H9 (cell line): ENCODE results near the gene CCL20. TPM values are rescaled to one million over a fixed set of nuclear protein-coding genes. Genes with fewer than 3 reads are reported as not detected.

ENCODE experiments used
- DNase-seq: peaks from one replicate; pipeline ENCODE4 v3.0.0-alpha.2; 2017
- H2AFZ ChIP-seq: one replicate; pipeline ENCODE4 v1.6.1; 2013; ENCODE audit warnings: mild to moderate bottlenecking, low read length, control low read depth, moderate library complexity
- H2AK5ac ChIP-seq: 2 replicates; pipeline ENCODE4 v1.6.1; 2013; ENCODE audit warnings: low read length, control low read depth, mixed read lengths; ENCODE audit not compliant: insufficient read length
- H2BK120ac ChIP-seq: one replicate; pipeline ENCODE4 v1.6.1; 2013; ENCODE audit warnings: low read depth, mild to moderate bottlenecking, low read length, control low read depth, inconsistent platforms; ENCODE audit not compliant: poor library complexity, severe bottlenecking
- H2BK12ac ChIP-seq: 2 replicates; pipeline ENCODE4 v1.6.1; 2013; ENCODE audit warnings: low read length, control low read depth, mixed read lengths, low read depth; ENCODE audit not compliant: insufficient read length
- H2BK15ac ChIP-seq: 2 replicates; pipeline ENCODE4 v1.6.1; 2013; ENCODE audit warnings: low read depth, low read length, control low read depth
- H2BK20ac ChIP-seq: one replicate; pipeline ENCODE4 v1.6.1; 2013; ENCODE audit warnings: low read depth, mild to moderate bottlenecking, low read length, control low read depth, inconsistent platforms; ENCODE audit not compliant: poor library complexity, severe bottlenecking
- H2BK5ac ChIP-seq: 2 replicates; pipeline ENCODE4 v1.6.1; 2013; ENCODE audit warnings: low read length, control low read depth, mixed read lengths; ENCODE audit not compliant: insufficient read length
- H3K14ac ChIP-seq: 2 replicates; pipeline ENCODE4 v1.6.1; 2013; ENCODE audit warnings: low read length, control low read depth; ENCODE audit not compliant: insufficient read depth
- H3K18ac ChIP-seq: 2 replicates; pipeline ENCODE4 v1.6.1; 2013; ENCODE audit warnings: low read depth, mild to moderate bottlenecking, mixed read lengths, low read length, control low read depth; ENCODE audit not compliant: insufficient read length
- H3K23ac ChIP-seq: 2 replicates; pipeline ENCODE4 v1.6.1; 2013; ENCODE audit warnings: low read length, control low read depth, mixed read lengths, low read depth; ENCODE audit not compliant: insufficient read length
- H3K23me2 ChIP-seq: 2 replicates; pipeline ENCODE4 v1.6.1; 2013; ENCODE audit warnings: low read depth, mild to moderate bottlenecking, mixed read lengths, low read length, control low read depth; ENCODE audit not compliant: insufficient read length, poor library complexity, severe bottlenecking
- H3K27ac ChIP-seq: 2 replicates; pipeline ENCODE4 v1.5.1; 2013; ENCODE audit warnings: low read length, control low read depth, mixed read lengths, low read depth; ENCODE audit not compliant: insufficient read length
- H3K27me3 ChIP-seq: 2 replicates; pipeline ENCODE4 v1.6.1; 2013; ENCODE audit warnings: low read length, control low read depth, inconsistent platforms; ENCODE audit not compliant: insufficient read depth
- H3K4ac ChIP-seq: 2 replicates; pipeline ENCODE4 v1.6.1; 2013; ENCODE audit warnings: low read depth, mild to moderate bottlenecking, control low read depth, inconsistent platforms, low read length, moderate library complexity
- H3K4me1 ChIP-seq: 2 replicates; pipeline ENCODE4 v1.6.1; 2013; ENCODE audit warnings: low read length, control low read depth, inconsistent platforms; ENCODE audit not compliant: insufficient read depth
- H3K4me2 ChIP-seq: 2 replicates; pipeline ENCODE4 v1.6.1; 2013; ENCODE audit warnings: low read length, control low read depth, mixed read lengths; ENCODE audit not compliant: insufficient read length, insufficient read depth
- H3K56ac ChIP-seq: 2 replicates; pipeline ENCODE4 v1.6.1; 2013; ENCODE audit warnings: low read depth, mild to moderate bottlenecking, mixed read lengths, low read length, control low read depth; ENCODE audit not compliant: insufficient read length
- H3K79me1 ChIP-seq: 2 replicates; pipeline ENCODE4 v1.6.1; 2013; ENCODE audit warnings: low read depth, mild to moderate bottlenecking, moderate library complexity, low read length, control low read depth, inconsistent platforms; ENCODE audit not compliant: insufficient read depth, poor library complexity, severe bottlenecking
- H3K79me2 ChIP-seq: 2 replicates; pipeline ENCODE4 v1.6.1; 2013; ENCODE audit warnings: low read length, control low read depth, inconsistent platforms; ENCODE audit not compliant: insufficient read depth
- H3K9ac ChIP-seq: 2 replicates; pipeline ENCODE4 v1.6.1; 2013; ENCODE audit warnings: low read length, control low read depth, mixed read lengths; ENCODE audit not compliant: insufficient read length; ENCODE audit errors: extremely low read depth
- H3K9me3 ChIP-seq: one replicate; pipeline ENCODE4 v1.6.1; 2013; ENCODE audit warnings: low read depth, low read length, inconsistent platforms; ENCODE audit not compliant: control insufficient read depth
- H3T11ph ChIP-seq: one replicate; pipeline ENCODE4 v1.6.1; 2013; ENCODE audit warnings: mild to moderate bottlenecking, low read length, control low read depth, inconsistent platforms
- H4K20me1 ChIP-seq: one replicate; pipeline ENCODE4 v1.6.1; 2013; ENCODE audit not compliant: control insufficient read depth, insufficient read length, insufficient read depth
- H4K5ac ChIP-seq: 2 replicates; pipeline ENCODE4 v1.6.1; 2013; ENCODE audit warnings: low read depth, mild to moderate bottlenecking, mixed read lengths, low read length, control low read depth; ENCODE audit not compliant: insufficient read length
- H4K8ac ChIP-seq: replicated peaks from 2 replicates; pipeline ENCODE4 v1.6.1; 2013; ENCODE audit warnings: low read length, control low read depth, mixed read lengths, low read depth; ENCODE audit not compliant: insufficient read length
- H4K91ac ChIP-seq: 2 replicates; pipeline ENCODE4 v1.6.1; 2013; ENCODE audit warnings: low read depth, mild to moderate bottlenecking, moderate library complexity, mixed read lengths, low read length, control low read depth; ENCODE audit not compliant: insufficient read length
- H3K27ac Mint-ChIP-seq, 3 experiments: 2 replicates in 2 of 3; 3 replicates in 1 of 3; pipeline ENCODE4 v1.8.0; 2020 to 2021; ENCODE audit warnings: mixed read lengths in 3 of 3, mild to moderate bottlenecking in 1 of 3, moderate library complexity in 1 of 3
- H3K27me3 Mint-ChIP-seq: 2 replicates; pipeline ENCODE4 v1.8.0; 2021; ENCODE audit warnings: low read depth, mild to moderate bottlenecking, moderate library complexity, mixed read lengths
- H3K36me3 Mint-ChIP-seq, 3 experiments: 2 replicates in 2 of 3; 3 replicates in 1 of 3; pipeline ENCODE4 v1.8.0; 2020 to 2021; ENCODE audit warnings: low read depth in 3 of 3, mixed read lengths in 3 of 3; ENCODE audit not compliant: insufficient read depth in 1 of 3
- H3K4me1 Mint-ChIP-seq, 2 experiments: 2 replicates each; pipeline ENCODE4 v1.8.0; 2020; ENCODE audit warnings: mixed read lengths in 2 of 2
- H3K4me3 Mint-ChIP-seq, 2 experiments: 2 replicates in 1 of 2; 3 replicates in 1 of 2; pipeline ENCODE4 v1.8.0; 2020 to 2021; ENCODE audit warnings: mild to moderate bottlenecking in 2 of 2, mixed read lengths in 2 of 2, moderate library complexity in 1 of 2
- H3K9me3 Mint-ChIP-seq, 2 experiments: 2 replicates in 1 of 2; 3 replicates in 1 of 2; pipeline ENCODE4 v1.8.0; 2020; ENCODE audit warnings: mild to moderate bottlenecking in 2 of 2, mixed read lengths in 2 of 2, moderate library complexity in 1 of 2
- CTCF ChIP-seq: fragments of 200-600 bp; sonication (generic); conservative IDR thresholded peaks from 3 replicates; pipeline ENCODE4 v1.8.0; 2021; ENCODE audit warnings: antibody characterized with exemption, mild to moderate bottlenecking
- WGBS: extraction: QIAGEN DNeasy Blood & Tissue Kit; methylation state at CpG from one replicate; pipeline ENCODE4 v1.1.7; 2013; ENCODE audit warnings: missing lambda C conversion rate, low lambda C conversion rate, mixed read lengths; ENCODE audit not compliant: insufficient read length; ENCODE audit errors: extremely low coverage; 5-methylcytosine and 5-hydroxymethylcytosine counted together
- total RNA-seq: library from RNA; stranded (reverse); gene quantifications from 2 replicates; pipeline ENCODE4 v1.2.1, GENCODE V29; 2021

CCL20 gene
- total RNA-seq, 1 experiment from 2014 or later = not detected

- Histone ChIP-seq H3K18ac (no peak overlapping the region), H2BK20ac (no peak overlapping the region)
These were observed 15.7 kb downstream of the CCL20 start for GRCh38 chr2:227829337-227829736.

More at GRCh38 chr2:227829337-227829736, 15.7 kb downstream of the CCL20 start:
- H2AFZ ChIP-seq = no peak overlapping the region
- no peak overlapping the region for H3K27ac Mint-ChIP-seq
- no peak overlapping the region for H3K9ac ChIP-seq
- no peaks in the 10 kb centered on the region for H3K4me1 ChIP-seq
- no peaks in the 10 kb centered on the region for H3K23me2 ChIP-seq
- no peak overlapping the region for H3K23ac ChIP-seq
- DNase-seq = no peak
- H3K9me3 ChIP-seq = no peaks in the 10 kb centered on the region
- no peaks in the 10 kb centered on the region; a peak in 1 of 4 replicates for H3K4me1 Mint-ChIP-seq
- H3K4me2 ChIP-seq = no peak overlapping the region
- WGBS = 100% methylated on average over 1 of the region's 2 CpGs
- no peak overlapping the region for H3K4ac ChIP-seq
- no peak overlapping the region for H4K91ac ChIP-seq
- H3K36me3 Mint-ChIP-seq = no peaks in the 10 kb centered on the region
- no peak overlapping the region for H4K8ac ChIP-seq
- H3T11ph ChIP-seq = no peak overlapping the region
- H3K14ac ChIP-seq = no peak overlapping the region
- H2BK5ac ChIP-seq = no peak overlapping the region
- H3K79me1 ChIP-seq = no peaks in the 10 kb centered on the region
- no peaks in the 10 kb centered on the region for H3K79me2 ChIP-seq
- H4K20me1 ChIP-seq = no peaks in the 10 kb centered on the region
- H3K27ac ChIP-seq = no peak overlapping the region
- H3K56ac ChIP-seq = no peak overlapping the region
- H2AK5ac ChIP-seq = no peak overlapping the region
- no peak overlapping the region for H2BK120ac ChIP-seq
- H2BK12ac ChIP-seq = no peak overlapping the region
- no peaks in the 10 kb centered on the region for H3K9me3 Mint-ChIP-seq
- H3K27me3 ChIP-seq = no peaks in the 10 kb centered on the region
- no peak for TF ChIP-seq CTCF
- no peak overlapping the region for H2BK15ac ChIP-seq
- no peaks in the 10 kb centered on the region for H3K27me3 Mint-ChIP-seq
- no peak overlapping the region for H4K5ac ChIP-seq
- no peak overlapping the region for H3K4me3 Mint-ChIP-seq
